GM21423 (cell line): ENCODE data around the gene CXCR4.
"Not testable (repeated sequence)": the region's sequence is repeated elsewhere in the genome, so short reads cannot be mapped to it uniquely, and the experiment has no call there.

Source experiments
- ATAC-seq: cut with Tn5 transposase; IDR thresholded peaks from one replicate; pipeline ENCODE4 v1.9.1; 2021; ENCODE audit warnings: mild to moderate bottlenecking, moderate library complexity; ENCODE audit not compliant: unreplicated experiment

Gene CXCR4

DNA sequence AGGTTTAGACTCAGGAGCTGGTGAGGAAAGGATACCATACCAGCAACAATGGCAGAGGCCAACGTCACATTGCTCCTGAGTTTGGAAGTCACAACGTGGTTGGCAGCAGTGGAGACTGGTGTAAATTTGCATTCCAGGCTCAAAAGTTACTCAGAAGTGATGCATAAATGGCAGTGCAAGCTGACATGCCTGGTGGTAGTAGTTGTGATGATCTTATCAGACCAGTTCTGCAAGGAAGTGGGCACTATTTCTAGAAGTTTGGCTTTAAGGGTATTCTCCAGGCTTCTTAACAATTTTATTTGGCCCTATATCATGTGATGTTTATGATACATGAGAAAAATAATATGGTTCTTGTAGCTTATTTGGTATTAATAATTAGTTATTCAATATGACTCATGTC lies 37.8 kb downstream of the CXCR4 start:
- no peak for ATAC-seq

DNA sequence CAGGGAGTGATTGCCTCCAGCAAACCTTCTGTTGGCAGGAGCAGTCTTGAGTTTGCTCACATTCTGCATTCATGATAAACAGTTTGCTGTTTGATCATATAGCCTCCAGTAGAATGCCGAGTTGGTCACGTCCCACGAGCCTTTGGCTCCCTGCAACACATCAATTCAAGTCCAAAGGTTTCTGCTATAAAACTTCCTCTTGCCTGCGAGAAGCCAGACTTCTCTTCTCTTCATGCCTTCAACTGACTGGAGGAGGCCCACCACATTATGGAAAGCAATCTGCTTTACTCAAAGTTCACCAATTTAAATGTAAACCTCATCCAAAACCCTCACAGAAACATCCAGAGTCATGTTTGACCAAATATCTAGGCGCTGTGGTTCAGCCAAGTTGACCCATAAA lies 40.8 kb downstream of the CXCR4 start:
- no peak for ATAC-seq

DNA sequence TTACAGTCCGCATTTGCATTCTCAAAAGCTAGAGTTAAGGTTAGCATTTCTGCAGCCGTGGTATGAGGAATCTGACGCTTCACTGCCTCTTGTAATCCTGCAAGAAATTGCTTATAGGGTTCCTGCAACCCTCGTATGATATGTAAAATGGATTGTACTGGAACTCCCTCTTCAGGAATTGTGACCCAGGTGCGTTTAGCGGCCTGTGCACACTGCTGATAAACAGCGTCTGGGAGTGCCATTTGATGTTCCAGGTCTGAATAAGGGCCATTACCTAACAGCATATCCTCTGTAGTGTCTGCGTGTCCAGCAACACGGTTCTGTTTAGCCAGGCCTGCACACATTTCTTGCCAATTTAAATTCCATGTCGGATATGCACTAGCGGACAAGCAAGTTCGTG lies 42.5 kb downstream of the CXCR4 start:
- ATAC-seq: no peak

DNA sequence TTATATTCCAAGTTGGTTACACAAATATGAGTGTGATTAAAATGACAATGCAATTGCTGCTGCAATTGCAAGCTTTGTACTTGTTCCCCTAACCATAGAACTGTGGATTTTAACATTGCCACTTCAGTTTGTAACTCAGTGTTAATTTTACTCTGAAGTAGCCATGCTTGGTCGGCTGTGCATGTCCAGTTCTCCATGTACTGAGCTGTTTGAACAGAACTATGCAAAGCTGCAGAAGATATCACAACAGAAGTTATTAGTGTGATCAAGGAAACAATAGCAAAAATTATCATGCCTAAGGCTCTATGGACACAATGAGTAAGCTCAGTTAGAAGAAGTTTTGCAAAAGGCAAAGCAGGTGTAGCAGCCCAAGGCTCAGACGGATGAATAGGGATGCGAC lies 45.3 kb downstream of the CXCR4 start:
- no peak for ATAC-seq

DNA sequence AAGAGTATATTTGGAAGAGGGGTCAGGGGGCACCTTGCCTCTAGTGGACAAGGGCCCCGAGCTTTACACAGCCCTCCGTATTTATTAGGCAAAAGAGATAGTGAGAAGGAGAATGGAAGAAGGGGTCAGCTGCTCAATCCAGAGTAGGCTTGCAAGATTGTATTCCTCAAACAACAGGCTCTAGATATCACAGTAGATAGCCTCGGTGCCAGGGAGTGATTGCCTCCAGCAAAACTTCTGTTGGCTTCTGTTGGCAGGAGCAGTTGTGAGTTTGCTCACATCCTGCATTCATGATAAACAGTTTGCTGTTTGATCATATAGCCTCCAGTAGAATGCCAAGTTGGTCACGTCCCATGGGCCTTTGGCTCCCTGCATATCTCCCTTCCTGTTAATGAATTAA lies 46.1 kb downstream of the CXCR4 start:
- ATAC-seq: not testable (repeated sequence)

DNA sequence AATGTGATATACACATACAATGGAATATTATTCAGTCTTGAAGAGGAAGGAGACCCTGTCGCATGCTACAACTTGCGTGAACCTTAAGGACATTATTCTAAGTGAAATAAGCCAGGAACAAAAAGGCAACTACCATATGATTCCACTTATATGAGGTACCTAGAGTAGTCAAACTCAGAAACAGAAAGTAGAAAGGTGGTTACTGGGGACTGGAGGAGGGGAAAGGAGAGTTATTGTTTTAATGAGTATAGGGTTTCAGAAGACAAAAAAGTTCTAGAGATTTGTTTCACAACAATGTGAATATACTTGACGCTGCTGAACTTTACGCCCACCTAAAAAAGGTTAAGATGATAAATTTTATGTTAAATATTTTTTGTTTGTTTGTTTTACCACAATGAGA lies 47.0 kb downstream of the CXCR4 start:
- no peak for ATAC-seq

DNA sequence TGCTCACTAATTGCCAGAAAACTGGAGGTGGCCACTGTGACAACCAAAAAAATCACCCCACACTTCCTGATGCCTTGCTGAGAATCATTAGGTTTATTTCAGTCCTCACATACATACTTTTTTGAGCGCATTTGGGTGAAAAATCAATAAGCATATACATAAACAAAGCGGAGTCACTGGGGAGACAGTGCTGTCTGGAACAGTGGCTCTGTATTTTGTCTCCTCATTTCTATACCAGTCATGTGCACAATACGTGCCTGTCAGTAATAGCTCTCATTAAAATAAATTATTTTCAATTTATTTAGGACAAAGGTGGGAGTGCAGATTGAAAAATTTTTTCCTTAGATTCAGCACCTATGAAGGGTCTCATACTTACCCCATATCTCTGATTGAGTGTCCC lies 48.2 kb downstream of the CXCR4 start:
- ATAC-seq: no peak

DNA sequence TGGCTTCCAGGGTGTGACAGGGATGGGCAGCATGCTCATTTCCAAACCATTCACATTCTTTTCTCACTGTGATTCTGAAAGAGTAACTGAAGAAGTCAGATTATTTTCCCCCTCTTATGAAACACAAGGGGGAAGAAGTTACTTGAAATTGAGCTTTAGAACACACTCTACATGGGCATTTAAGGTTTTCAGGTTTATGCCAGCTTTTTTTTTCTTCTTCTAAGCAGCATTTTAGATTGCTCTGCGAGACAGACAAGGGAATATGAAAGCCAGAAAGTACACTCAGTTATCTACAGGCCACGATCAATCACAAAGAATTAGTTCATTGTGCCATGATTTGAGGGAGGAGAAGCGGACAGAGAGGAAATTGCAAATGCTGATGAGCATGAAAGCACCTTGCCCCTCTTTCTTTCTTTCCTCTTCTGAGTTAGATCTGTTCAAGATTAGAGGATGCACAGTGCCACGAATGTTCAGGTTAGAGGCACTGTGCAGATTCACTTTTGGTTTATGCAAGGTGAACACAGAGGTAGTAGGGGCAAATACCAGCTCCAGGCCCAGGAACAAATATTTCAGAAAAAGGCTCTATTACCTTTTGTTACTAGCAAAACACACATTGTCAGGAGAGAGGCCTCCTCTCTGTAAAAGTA lies 49.2 kb downstream of the CXCR4 start:
- ATAC-seq: no peak

DNA sequence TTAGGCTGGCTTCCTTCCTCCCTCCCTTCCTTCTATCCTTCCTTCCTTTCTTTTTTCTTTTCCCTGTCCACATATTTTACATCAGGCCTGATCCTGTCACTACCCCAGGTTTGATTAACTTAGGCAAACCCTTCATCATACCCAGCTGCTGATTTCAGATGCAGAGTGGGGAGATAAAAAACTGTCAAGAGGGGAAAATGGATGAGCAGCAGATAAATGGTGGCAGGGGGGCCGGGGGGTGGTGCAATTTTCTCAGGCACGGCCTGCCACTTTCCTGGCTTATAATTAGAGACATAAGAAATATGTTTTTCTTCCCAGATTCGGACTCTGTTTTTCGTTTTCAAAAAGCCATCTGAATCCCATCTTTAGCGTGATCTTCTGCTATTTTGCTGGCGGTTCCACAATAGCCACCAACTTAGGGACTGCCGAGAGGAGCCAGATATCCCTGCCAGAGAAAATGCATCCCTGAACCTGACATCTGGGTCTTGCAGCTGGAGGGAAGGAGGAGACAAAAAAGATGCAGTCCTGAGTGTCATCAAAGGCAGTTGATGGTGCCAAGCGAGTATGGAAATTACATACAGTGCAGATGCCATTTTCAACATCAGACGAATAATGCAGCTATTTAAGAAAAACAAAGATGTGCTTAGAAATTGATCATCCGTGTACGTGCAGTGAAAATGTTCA lies 49.9 kb downstream of the CXCR4 start:
- ATAC-seq: no peak

DNA sequence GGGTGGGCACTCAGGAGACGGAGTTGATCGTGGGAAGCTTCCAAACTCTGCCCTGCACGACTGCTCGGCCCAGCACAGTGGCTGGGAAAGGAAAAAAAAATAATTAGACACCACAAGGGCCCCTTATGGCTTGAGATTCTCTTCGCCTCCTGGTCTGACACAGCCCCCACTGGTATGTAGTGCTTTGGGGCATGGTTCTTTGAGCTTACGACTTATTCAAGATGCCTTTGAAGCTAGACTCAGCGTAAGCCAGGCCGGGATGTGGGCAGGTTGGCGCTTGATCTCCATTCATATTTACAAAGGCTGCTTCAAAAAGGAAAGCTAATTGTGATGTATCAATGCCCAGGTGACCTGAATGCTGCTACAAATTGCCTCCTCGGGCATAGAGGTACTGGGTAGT lies 50.5 kb downstream of the CXCR4 start:
- ATAC-seq: no peak

DNA sequence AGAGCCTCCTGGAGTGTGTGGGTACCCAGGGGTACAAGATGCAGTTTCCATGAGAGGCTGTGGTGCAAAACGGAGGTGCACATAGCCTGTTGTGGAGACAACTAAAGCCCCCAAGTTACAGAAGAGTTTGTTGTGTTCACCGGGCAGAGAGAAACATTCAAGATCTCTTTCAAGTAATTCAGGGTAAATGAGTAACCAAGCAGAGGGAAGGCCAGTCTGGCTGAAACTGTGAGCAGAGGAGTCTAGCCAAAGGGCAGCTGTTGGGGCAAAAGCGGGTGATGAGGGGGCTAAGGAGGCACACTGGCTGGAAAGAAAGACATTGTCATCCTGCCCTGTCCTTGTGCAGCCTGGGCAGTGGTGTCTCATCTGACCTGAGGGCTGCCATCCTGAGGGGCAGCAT lies 52.0 kb downstream of the CXCR4 start:
- ATAC-seq: peak; percentile 86

DNA sequence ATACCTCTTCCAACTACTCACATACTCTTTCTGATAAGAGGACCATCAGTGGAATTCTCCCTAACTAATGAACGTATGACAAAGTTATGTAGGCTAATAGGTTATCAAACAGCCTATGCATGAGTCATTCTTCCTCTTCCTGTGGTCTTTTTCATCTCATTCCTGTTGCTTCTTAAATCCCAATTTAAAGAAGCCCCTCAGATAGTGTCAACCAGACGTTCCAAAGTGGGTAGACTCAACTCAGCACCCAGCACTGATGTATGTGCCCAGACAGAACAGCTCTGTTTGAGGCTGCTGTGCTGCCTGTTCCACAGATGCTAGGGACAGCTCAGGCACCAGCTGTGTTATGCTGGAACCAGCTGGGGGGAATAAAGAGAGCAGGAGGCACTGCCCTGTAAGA lies 52.6 kb downstream of the CXCR4 start:
- peak; percentile 26 for ATAC-seq
